Measurements from ENCODE around the gene MED27. TPM values are rescaled to one million over a fixed set of nuclear protein-coding genes. Genes with fewer than 3 reads are reported as not detected.

MED27 gene
- total and polyA plus RNA-seq, 7 donors: 10.7 to 24.4 (median 14.2) TPM

DNA sequence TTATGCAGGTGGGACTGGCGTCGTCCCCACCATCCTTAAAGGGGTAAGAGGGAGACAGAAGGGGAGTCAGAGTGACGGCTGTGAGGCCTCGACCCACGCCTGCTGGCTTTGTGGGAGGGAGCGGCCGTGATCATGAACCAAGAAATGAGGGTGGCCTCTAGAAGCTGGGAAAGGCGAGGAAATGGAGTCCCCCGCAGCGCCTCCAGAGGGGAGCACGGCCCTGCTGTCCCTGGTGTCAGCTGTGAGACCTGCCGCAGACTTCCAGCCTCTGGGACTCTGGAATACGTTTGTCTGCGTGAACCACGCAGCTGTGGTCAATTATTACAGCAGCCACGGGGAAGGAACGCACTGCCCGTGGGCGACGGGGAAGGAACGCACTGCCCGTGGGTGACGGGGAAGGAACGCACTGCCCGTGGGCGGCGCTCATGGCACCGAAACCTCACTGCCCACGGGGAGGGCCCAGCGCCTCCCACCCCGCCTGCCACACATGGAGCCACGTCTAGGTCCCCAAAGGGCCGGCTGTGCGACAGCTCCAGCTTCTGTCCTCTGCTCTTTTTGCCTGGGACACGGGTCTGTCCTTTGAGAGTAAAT is 231.0 kb downstream of the MED27 start:
- ATAC-seq (no peak), DNase-seq (no peak)
- Histone ChIP-seq H3K27me3 (ENCODE audit: insufficient read depth in 3 of 3, low read length in 2 of 3) (peaks cover 0 to 15% (median 4%) of the 10 kb centered on the region in 3 donors), H3K36me3 (ENCODE audit: insufficient read depth in 1 of 2, low read depth in 1 of 2) (no peaks in the 10 kb centered on the region), H3K4me3 (no peak overlapping the region), H3K27ac (no peak overlapping the region), H3K4me1 (no peaks in the 10 kb centered on the region), H3K9me3 (no peaks in the 10 kb centered on the region)
- intact Hi-C loops (cut with DNase I): no loop called here
- WGBS, 3 donors: 67 to 74% (median 70%) methylated on average over 33 to 35 of the region's 35 CpGs
- TF ChIP-seq, protein P1, sequence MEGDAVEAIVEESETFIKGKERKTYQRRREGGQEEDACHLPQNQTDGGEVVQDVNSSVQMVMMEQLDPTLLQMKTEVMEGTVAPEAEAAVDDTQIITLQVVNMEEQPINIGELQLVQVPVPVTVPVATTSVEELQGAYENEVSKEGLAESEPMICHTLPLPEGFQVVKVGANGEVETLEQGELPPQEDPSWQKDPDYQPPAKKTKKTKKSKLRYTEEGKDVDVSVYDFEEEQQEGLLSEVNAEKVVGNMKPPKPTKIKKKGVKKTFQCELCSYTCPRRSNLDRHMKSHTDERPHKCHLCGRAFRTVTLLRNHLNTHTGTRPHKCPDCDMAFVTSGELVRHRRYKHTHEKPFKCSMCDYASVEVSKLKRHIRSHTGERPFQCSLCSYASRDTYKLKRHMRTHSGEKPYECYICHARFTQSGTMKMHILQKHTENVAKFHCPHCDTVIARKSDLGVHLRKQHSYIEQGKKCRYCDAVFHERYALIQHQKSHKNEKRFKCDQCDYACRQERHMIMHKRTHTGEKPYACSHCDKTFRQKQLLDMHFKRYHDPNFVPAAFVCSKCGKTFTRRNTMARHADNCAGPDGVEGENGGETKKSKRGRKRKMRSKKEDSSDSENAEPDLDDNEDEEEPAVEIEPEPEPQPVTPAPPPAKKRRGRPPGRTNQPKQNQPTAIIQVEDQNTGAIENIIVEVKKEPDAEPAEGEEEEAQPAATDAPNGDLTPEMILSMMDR (IDR thresholded peaks at IDR 0.05): no peak

DNA sequence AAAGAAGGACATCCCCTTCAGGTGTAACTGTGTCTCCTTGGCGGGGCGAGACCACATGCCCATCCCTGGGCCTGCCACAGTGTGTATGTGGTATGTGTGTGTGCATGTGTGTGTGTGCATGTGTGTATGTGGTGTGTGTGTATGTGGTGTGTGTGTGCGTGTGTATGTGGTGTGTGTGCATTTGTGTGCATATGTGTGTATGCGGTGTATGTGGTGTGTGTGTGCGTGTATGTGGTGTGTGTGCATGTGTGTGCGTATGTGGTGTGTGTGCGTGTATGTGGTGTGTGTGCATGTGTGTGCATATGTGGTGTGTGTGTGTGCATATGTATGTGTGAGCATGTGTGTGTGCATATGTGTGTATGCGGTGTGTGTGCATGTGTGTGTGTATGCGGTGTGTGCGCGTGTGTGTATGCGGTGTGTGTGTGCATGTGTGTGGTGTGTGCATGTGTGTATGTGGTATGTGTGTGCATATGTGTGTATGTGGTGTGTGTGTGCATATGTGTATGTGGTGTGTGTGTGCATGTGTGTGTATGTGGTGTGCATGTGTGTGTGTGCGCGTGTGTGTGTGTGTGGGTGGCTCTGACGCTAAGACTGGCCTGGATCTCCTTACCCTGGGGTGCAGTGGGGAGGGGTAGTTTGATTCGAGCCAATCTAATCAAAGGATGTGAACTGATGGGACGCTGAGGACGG is 231.9 kb downstream of the MED27 start:
- TF ChIP-seq, protein P1 (IDR thresholded peaks at IDR 0.05): no peak
- Histone ChIP-seq H3K27ac (no peak overlapping the region), H3K4me3 (no peak overlapping the region), H3K36me3 (ENCODE audit: insufficient read depth in 1 of 2, low read depth in 1 of 2) (no peaks in the 10 kb centered on the region), H3K27me3 (ENCODE audit: insufficient read depth in 3 of 3, low read length in 2 of 3) (peaks cover 0 to 24% (median 4%) of the 10 kb centered on the region in 3 donors), H3K4me1 (no peaks in the 10 kb centered on the region), H3K9me3 (no peaks in the 10 kb centered on the region)
- ATAC-seq: no peak
- WGBS, 3 donors: 85 to 90% (median 89%) methylated on average over 18 of the region's 18 CpGs
- no peak for DNase-seq
- intact Hi-C loops (cut with DNase I): no loop called here

DNA sequence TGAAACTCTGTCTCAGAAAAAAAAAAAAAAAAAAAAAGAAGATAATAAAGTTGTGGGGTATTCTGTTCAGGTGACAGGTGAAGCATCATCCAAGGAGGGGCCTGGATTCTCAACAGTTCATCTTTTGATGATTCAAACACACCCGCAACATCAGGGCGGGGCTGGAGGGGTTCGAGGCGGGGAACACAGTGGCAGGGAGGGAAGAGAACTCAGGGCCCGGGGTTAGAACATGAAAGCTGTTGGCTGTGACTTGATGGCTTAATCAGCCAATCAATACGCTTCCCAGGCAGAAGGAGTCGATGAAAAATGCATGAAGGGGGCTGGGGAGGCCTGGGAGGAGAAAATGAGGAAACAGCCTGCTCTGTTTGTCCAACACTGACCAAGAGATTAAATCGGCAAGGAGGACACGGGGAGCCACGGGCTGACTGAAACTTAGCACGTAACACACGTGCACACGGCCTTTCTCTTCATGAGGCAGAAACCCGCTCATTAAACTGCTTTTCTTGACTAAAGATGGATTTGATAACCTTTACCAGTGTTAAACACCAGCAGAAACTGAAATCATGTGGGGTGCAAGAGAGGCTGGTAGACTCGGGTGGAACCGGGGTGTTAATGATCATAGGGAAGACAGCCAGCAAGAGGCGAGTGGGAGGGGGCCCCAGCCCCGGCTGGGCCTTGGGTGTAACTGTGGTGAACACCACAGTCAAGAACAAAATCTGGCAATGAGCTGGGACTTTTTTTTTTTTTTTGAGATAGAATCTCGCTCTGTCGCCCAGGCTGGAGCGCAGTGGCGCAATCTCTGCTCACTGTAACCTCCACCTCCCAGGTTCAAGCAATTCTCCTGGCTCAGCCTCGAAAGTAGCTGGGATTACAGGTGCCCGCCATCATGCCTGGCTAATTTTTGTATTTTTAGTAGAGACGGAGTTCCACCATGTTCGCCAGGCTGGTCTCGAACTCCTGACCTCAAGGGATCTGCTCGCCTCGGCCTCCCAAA is 234.1 kb downstream of the MED27 start:
- Histone ChIP-seq H3K9me3 (no peaks in the 10 kb centered on the region), H3K36me3 (ENCODE audit: insufficient read depth in 1 of 2, low read depth in 1 of 2) (no peaks in the 10 kb centered on the region), H3K27me3 (ENCODE audit: insufficient read depth in 3 of 3, low read length in 2 of 3) (peaks cover 0 to 28% (median 7%) of the 10 kb centered on the region in 3 donors), H3K4me1 (no peaks in the 10 kb centered on the region), H3K27ac (no peak overlapping the region), H3K4me3 (no peak overlapping the region)
- WGBS, 3 donors: 85 to 89% (median 86%) methylated on average over 29 of the region's 29 CpGs
- TF ChIP-seq, protein P1 (IDR thresholded peaks at IDR 0.05): no peak
- intact Hi-C loops (cut with DNase I): no loop called here
- peak in 1 of 2 donors; percentile 44 for DNase-seq
- no peak for ATAC-seq

DNA sequence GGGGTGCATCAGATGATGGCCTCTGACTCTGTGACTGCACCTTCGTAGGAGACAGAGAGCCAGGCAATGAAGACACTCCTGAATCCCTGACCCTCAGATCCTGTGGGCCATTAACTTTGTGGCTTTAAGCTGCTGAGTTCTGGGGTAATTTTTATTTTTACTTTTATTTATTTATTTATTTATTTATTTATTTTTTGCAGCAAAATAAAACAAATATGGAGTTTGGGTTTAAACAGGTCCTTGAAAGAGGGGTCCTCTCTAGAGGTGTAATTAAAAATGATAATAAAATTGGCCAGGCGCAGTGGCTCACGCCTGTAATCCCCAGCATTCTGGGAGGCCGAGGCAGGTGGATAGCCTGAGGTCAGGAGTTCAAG is 234.9 kb downstream of the MED27 start:
- Histone ChIP-seq H3K4me3 (no peak overlapping the region), H3K36me3 (ENCODE audit: insufficient read depth in 1 of 2, low read depth in 1 of 2) (no peaks in the 10 kb centered on the region), H3K27ac (no peak overlapping the region), H3K9me3 (no peaks in the 10 kb centered on the region), H3K4me1 (no peaks in the 10 kb centered on the region), H3K27me3 (ENCODE audit: insufficient read depth in 3 of 3, low read length in 2 of 3) (peaks cover 0 to 36% (median 9%) of the 10 kb centered on the region in 3 donors)
- intact Hi-C loops (cut with DNase I): no loop called here
- WGBS, 3 donors: 92 to 96% (median 92%) methylated on average over 4 of the region's 4 CpGs
- TF ChIP-seq, protein P1 (IDR thresholded peaks at IDR 0.05): no peak
- ATAC-seq: no peak
- DNase-seq: no peak

Measured in psoas muscle (tissue), 8 donors.